ENCODE measurements around the gene CYTH4. TPM values are rescaled to one million over a fixed set of nuclear protein-coding genes. Genes with fewer than 3 reads are reported as not detected.

Gene CYTH4
- total and polyA plus RNA-seq, 3 experiments from 2014 or later = 23.1 to 80.2 (median 24.7) TPM

DNA sequence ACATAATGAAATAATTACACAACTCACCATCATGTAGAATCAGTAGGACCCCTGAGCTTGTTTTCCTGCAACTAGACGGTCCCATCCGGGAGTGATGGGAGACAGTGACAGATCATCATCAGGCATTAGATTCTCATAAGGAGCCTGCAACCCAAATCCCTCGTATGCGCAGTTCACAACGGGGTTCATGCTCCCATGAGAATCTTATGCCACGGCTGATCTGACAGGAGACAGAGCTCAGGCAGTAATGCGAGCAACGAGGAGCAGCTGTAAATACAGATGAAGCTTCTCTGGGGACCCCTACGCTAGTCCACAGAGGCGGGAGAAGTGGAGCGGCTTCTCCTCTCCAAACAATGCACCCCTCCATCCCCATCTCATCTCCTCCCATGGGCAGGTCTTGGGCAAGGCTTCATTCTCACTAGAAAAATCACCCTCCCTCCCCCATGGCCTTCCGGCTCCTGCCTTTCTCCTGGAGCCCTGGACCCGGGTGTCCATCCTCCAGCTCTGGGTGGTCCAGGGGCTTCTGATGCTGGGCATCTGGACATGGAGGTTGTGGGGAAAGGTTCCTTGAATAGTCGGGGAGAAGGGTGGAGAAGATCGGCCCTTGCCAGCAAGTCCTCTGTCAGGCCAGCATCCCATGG lies 22.0 kb upstream of the CYTH4 start:
- DNase-seq = no peak

DNA sequence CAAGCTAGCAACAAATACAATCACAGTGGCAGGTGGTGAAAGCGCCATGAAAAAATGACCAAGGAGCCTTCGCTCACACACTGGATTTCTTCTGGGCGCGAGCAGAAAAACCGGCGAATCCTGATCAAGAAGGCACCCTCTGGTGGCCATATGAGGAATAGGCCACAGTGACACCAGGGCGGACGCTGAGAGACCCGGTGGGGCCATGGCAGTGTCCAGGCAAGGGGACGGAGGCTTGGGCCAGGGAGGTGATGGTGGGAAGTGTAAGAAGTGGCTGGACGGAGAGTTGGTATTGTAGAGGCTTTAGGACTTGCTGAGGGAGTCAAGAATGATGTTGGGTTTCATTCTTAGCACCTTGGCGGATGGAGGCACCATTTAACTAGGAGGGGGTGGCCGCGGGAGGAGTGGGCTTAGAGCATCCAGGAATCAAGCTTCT lies 21.4 kb upstream of the CYTH4 start:
- Mint-ChIP-seq H3K36me3 (peaks cover 0 to 3% (median 0%) of the 10 kb centered on the region in 3 donors), H3K27me3 (peaks cover 0 to 4% of the 10 kb centered on the region in 2 donors), H3K9me3 (peaks cover 0 to 7% (median 4%) of the 10 kb centered on the region in 5 donors), H3K27ac (peak overlapping the region in 7 of 8 donors; percentile 12 to 86 (median 53)), H3K4me3 (peak overlapping the region in 3 of 7 donors; percentile 2 to 46 (median 41)), H3K4me1 (peaks cover 7 to 13% (median 10%) of the 10 kb centered on the region in 3 donors)
- H3K9me3 ChIP-seq (ENCODE audit: low read length) = peaks cover 5% of the 10 kb centered on the region
- DNase-seq = peak; percentile 42 to 79 (median 57)
- H3K36me3 ChIP-seq (ENCODE audit: insufficient read depth, low read length) = no peaks in the 10 kb centered on the region
- ChIA-PET CTCF (interaction anchor here (0.7 to 7.9 kb wide), 36 partner anchors 8 to 306 kb away, joined by 3 to 233 read pairs (median 5); partner anchors contain the start of genes IL2RB, MFNG and RAC2), POLR2A (interaction anchor here (1.0 to 2.4 kb wide), 4 partner anchors 17 to 62 kb away, joined by 4 to 10 read pairs (median 6); partner anchors contain the start of gene RAC2)
- no peaks in the 10 kb centered on the region for H3K27me3 ChIP-seq (ENCODE audit: insufficient read depth, low read length, poor library complexity, severe bottlenecking)
- no peak overlapping the region for H3K4me3 ChIP-seq (ENCODE audit: low read length)
- peaks cover 23% of the 10 kb centered on the region for H3K4me1 ChIP-seq (ENCODE audit: insufficient read depth, low read length)
- no peak overlapping the region for H3K27ac ChIP-seq (ENCODE audit: low read depth, low read length)

More for the DNA sequence above, 22.0 kb upstream of the CYTH4 start:
- H3K36me3 Mint-ChIP-seq = peaks cover 0 to 1% (median 0%) of the 10 kb centered on the region in 3 donors
- peaks cover 0 to 7% (median 4%) of the 10 kb centered on the region in 5 donors for H3K9me3 Mint-ChIP-seq
- POLR2A ChIA-PET = interaction anchor here (1.0 to 2.4 kb wide), 4 partner anchors 16 to 61 kb away, joined by 4 to 10 read pairs (median 6); partner anchors contain the start of gene RAC2
- H3K27ac Mint-ChIP-seq = peak overlapping the region in 2 of 8 donors; percentile 12 to 53
- no peak overlapping the region for H3K4me3 Mint-ChIP-seq
- Histone ChIP-seq H3K27me3 (ENCODE audit: insufficient read depth, low read length, poor library complexity, severe bottlenecking) (no peaks in the 10 kb centered on the region), H3K9me3 (ENCODE audit: low read length) (peaks cover 5% of the 10 kb centered on the region), H3K27ac (ENCODE audit: low read depth, low read length) (no peak overlapping the region), H3K36me3 (ENCODE audit: insufficient read depth, low read length) (no peaks in the 10 kb centered on the region), H3K4me3 (ENCODE audit: low read length) (no peak overlapping the region), H3K4me1 (ENCODE audit: insufficient read depth, low read length) (peaks cover 23% of the 10 kb centered on the region)
- CTCF ChIA-PET = interaction anchor here (0.7 to 7.9 kb wide), 34 partner anchors 9 to 307 kb away, joined by 3 to 233 read pairs (median 5); partner anchors contain the start of genes IL2RB, MFNG and RAC2
- peaks cover 7 to 13% (median 10%) of the 10 kb centered on the region in 3 donors for H3K4me1 Mint-ChIP-seq
- H3K27me3 Mint-ChIP-seq = peaks cover 0 to 5% of the 10 kb centered on the region in 2 donors

DNA sequence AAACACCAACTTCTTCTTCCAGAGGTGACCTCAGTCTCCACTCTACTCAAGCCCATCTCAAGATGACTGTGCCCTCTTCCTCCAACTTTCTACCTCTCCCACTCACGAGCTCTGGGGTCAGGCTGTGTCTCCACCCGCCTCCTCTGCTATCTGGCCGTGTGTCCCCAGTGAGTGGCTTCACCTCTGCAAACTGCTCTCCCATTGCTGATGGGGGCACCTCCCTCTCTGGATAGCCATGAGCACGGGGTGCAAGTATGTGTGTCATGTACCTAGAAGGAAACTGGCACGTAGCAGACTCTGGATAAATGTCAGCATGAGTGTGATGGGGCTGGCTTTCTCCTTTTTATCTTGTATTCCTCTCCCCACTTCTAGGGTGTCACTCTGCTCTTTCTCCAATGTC lies 20.0 kb upstream of the CYTH4 start:
- Mint-ChIP-seq H3K27me3 (peaks cover 0 to 2% of the 10 kb centered on the region in 2 donors), H3K36me3 (peaks cover 0 to 4% (median 0%) of the 10 kb centered on the region in 3 donors), H3K9me3 (peaks cover 0 to 8% (median 4%) of the 10 kb centered on the region in 5 donors), H3K4me3 (no peak overlapping the region), H3K4me1 (peaks cover 15 to 22% (median 18%) of the 10 kb centered on the region in 3 donors), H3K27ac (no peak overlapping the region)
- Histone ChIP-seq H3K27me3 (ENCODE audit: insufficient read depth, low read length, poor library complexity, severe bottlenecking) (no peaks in the 10 kb centered on the region), H3K36me3 (ENCODE audit: insufficient read depth, low read length) (no peaks in the 10 kb centered on the region), H3K4me1 (ENCODE audit: insufficient read depth, low read length) (peaks cover 30% of the 10 kb centered on the region), H3K27ac (ENCODE audit: low read depth, low read length) (no peak overlapping the region), H3K4me3 (ENCODE audit: low read length) (no peak overlapping the region), H3K9me3 (ENCODE audit: low read length) (peaks cover 5% of the 10 kb centered on the region)
- CTCF ChIA-PET = interaction anchor here (0.7 to 7.9 kb wide), 12 partner anchors 13 to 195 kb away, joined by 3 to 233 read pairs (median 15); partner anchors contain the start of gene RAC2
- POLR2A ChIA-PET = no interaction called here
- no peak for DNase-seq

DNA sequence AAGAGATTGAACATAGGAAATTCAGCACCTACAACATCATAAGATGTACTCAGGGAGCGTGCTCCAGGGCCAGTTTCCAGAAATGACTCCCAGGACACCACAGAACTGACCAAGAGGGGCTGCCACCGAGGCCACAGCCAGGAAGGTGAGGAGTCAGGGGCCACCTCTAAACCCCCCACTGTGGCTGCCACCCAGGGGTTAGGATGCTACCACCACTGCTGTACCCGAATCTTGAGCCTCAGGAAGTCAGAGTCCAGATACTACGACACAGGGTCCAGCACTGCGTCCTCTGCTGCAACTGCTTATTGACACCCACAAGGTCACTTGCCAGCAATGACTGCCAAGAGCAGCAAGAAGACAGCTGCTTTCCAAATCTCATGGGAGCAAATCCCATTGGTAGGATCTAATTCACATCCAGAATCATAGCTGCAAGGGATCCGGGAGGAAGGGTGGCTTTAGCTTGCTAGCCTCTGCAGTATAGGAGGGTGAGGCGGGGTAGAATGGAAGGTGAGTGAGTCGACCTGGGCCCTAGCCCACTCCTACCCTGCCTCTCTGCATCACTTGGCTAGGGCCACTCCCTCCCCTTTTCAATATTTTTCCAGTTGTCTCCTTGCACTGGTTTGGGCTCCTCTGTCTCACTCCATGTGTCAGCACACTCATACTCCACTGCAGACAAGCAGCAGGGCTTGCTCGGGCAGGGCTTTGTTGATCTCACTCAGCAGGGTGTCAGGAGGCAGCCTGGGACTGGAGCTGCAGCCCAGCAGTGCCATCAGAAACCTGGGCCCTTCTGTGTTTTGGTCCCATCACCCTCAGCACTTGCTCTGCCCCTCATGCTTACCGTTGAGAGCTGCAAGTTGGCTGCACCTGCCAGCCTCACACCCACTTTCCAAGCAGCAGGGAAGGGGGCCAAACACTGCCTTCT lies 18.1 kb upstream of the CYTH4 start:
- H3K9me3 ChIP-seq (ENCODE audit: low read length) = peaks cover 5% of the 10 kb centered on the region
- H3K27me3 Mint-ChIP-seq = peaks cover 0 to 2% of the 10 kb centered on the region in 2 donors
- peaks cover 0 to 8% (median 4%) of the 10 kb centered on the region in 5 donors for H3K9me3 Mint-ChIP-seq
- H3K27me3 ChIP-seq (ENCODE audit: insufficient read depth, low read length, poor library complexity, severe bottlenecking) = no peaks in the 10 kb centered on the region
- no peak overlapping the region for H3K4me3 ChIP-seq (ENCODE audit: low read length)
- no peak overlapping the region for H3K4me3 Mint-ChIP-seq
- ChIA-PET CTCF (interaction anchor here (1.1 to 7.9 kb wide), 7 partner anchors 22 to 303 kb away, joined by 3 to 233 read pairs (median 7); partner anchors contain the start of gene RAC2), POLR2A (interaction anchor here (0.6 kb wide), 1 partner anchor 12 kb away, joined by 7 read pairs; no protein-coding TSS in a partner anchor)
- H3K36me3 ChIP-seq (ENCODE audit: insufficient read depth, low read length) = no peaks in the 10 kb centered on the region
- peaks cover 37% of the 10 kb centered on the region for H3K4me1 ChIP-seq (ENCODE audit: insufficient read depth, low read length)
- H3K27ac Mint-ChIP-seq = no peak overlapping the region
- H3K4me1 Mint-ChIP-seq = peaks cover 18 to 35% (median 27%) of the 10 kb centered on the region in 3 donors
- peaks cover 0 to 4% (median 0%) of the 10 kb centered on the region in 3 donors for H3K36me3 Mint-ChIP-seq
- no peak overlapping the region for H3K27ac ChIP-seq (ENCODE audit: low read depth, low read length)
- DNase-seq = no peak

DNA sequence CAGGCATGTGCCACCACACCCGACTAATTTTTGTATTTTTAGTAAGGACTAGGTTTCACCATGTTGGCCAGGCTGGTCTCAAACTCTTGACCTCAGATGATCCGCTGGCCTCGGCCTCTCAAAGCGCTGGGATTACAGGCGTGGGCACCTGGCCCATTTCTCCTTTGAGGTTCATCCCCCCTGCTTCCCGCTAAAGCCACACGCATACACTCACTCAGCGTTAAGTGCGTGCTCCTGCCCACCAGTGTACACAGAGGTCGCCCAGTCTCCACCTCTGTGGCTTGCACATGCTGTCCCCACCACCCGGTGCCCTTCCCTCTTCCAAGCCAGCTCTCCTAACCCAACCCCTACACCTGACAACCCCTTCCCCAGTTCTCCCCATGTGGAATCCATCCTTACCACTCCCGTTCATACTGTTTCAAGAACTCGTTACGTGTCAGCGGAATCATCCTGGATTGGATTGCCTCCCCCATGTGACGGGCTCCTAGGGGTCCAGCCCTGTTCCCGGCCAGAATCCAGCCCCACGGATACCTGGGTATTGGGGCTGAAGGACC lies 15.7 kb upstream of the CYTH4 start:
- Mint-ChIP-seq H3K36me3 (peaks cover 0 to 3% (median 0%) of the 10 kb centered on the region in 3 donors), H3K27ac (peak overlapping the region; percentile 44 to 98 (median 92))

DNA sequence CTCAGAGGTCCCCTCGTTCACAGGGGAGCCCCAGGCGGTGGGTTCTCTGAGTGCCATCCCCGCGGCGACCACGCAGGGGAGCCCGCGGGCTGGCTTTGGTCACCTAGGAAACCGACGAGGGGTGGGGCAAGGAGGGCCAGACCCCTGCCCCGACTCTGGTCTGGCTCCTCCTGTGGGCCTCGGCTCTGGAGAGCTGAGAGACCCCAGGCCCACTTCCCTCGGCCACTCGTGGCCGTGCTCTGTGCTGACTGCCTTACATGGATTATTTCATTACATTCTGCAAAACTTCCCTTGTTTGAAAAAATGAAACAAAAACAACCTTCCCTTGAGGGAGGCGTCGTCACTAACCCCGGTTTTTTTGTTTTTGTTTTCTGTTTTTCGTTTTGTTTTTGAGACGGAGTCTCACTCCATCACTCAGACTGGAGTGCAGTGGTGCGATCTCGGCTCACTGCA lies 15.1 kb upstream of the CYTH4 start:
- H3K36me3 ChIP-seq (ENCODE audit: insufficient read depth, low read length) = no peaks in the 10 kb centered on the region
- H3K36me3 Mint-ChIP-seq = peaks cover 0 to 3% (median 0%) of the 10 kb centered on the region in 3 donors
- H3K9me3 Mint-ChIP-seq = peaks cover 0 to 8% (median 4%) of the 10 kb centered on the region in 5 donors
- H3K4me3 ChIP-seq (ENCODE audit: low read length) = peak overlapping the region; percentile 85
- H3K27ac Mint-ChIP-seq = peak overlapping the region; percentile 63 to 98 (median 92)
- H3K4me3 Mint-ChIP-seq = peak overlapping the region; percentile 83 to 92 (median 88)
- H3K9me3 ChIP-seq (ENCODE audit: low read length) = peaks cover 5% of the 10 kb centered on the region
- peaks cover 21 to 33% (median 32%) of the 10 kb centered on the region in 3 donors for H3K4me1 Mint-ChIP-seq
- peaks cover 25% of the 10 kb centered on the region for H3K4me1 ChIP-seq (ENCODE audit: insufficient read depth, low read length)
- ChIA-PET CTCF (interaction anchor here (0.6 to 3.2 kb wide), 21 partner anchors 9 to 231 kb away, joined by 3 to 19 read pairs (median 4); partner anchors contain the start of gene CYTH4), POLR2A (interaction anchor here (0.6 to 1.5 kb wide), 7 partner anchors 16 to 104 kb away, joined by 3 to 7 read pairs (median 4); partner anchors contain the start of genes CYTH4 and RAC2)
- H3K27me3 ChIP-seq (ENCODE audit: insufficient read depth, low read length, poor library complexity, severe bottlenecking) = no peaks in the 10 kb centered on the region
- DNase-seq = peak; percentile 59 to 77 (median 71)
- peak overlapping the region; percentile 83 for H3K27ac ChIP-seq (ENCODE audit: low read depth, low read length)
- H3K27me3 Mint-ChIP-seq = no peaks in the 10 kb centered on the region

More for the DNA sequence above, 15.7 kb upstream of the CYTH4 start:
- peak overlapping the region in 6 of 7 donors; percentile 86 to 92 (median 89) for H3K4me3 Mint-ChIP-seq
- peaks cover 5% of the 10 kb centered on the region for H3K9me3 ChIP-seq (ENCODE audit: low read length)
- POLR2A ChIA-PET = interaction anchor here (1.5 kb wide), 1 partner anchor 24 kb away, joined by 3 read pairs; no protein-coding TSS in a partner anchor
- no peaks in the 10 kb centered on the region for H3K27me3 ChIP-seq (ENCODE audit: insufficient read depth, low read length, poor library complexity, severe bottlenecking)
- peak overlapping the region; percentile 85 for H3K4me3 ChIP-seq (ENCODE audit: low read length)
- CTCF ChIA-PET = interaction anchor here (0.9 to 3.2 kb wide), 13 partner anchors 9 to 190 kb away, joined by 3 to 19 read pairs (median 9); no protein-coding TSS in a partner anchor
- DNase-seq = no peak
- peak overlapping the region; percentile 83 for H3K27ac ChIP-seq (ENCODE audit: low read depth, low read length)
- H3K27me3 Mint-ChIP-seq = no peaks in the 10 kb centered on the region
- peaks cover 0 to 8% (median 4%) of the 10 kb centered on the region in 5 donors for H3K9me3 Mint-ChIP-seq
- H3K36me3 ChIP-seq (ENCODE audit: insufficient read depth, low read length) = no peaks in the 10 kb centered on the region
- H3K4me1 Mint-ChIP-seq = peaks cover 21 to 33% (median 32%) of the 10 kb centered on the region in 3 donors
- H3K4me1 ChIP-seq (ENCODE audit: insufficient read depth, low read length) = peaks cover 25% of the 10 kb centered on the region
